Measurements from ENCODE around the gene MIS18BP1. TPM values are rescaled to one million over a fixed set of nuclear protein-coding genes. Genes with fewer than 3 reads are reported as not detected.
"Not testable (repeated sequence)": the region's sequence is repeated elsewhere in the genome, so short reads cannot be mapped to it uniquely, and the experiment has no call there.

MIS18BP1 gene
- total RNA-seq, 1 donor from 2014 or later = 9.4 TPM

DNA sequence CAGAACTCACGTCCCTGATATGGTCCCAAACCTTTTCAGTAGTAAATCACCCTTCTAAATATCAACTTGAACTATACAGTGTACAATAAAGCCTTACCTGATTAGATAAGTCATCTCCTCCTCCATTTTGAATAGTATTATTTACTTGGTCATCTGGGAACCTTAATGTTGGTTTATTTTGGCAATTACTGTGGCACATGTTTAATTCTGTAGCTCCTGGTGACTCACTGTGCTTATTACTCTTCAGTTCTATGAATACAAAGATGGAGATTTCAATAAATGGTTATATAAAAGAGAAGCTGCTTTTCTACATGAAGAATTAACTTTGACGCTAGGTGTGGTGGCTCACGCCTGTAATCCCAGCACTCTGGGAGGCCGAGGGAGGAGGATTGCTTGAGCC lies 25.4 kb downstream of the MIS18BP1 start:
- no peaks in the 10 kb centered on the region for H3K36me3 ChIP-seq (ENCODE audit: control insufficient read depth, insufficient read depth, low read length)
- no peak overlapping the region for H3K4me3 ChIP-seq (ENCODE audit: low read depth, low read length)
- TF ChIP-seq, protein P1, sequence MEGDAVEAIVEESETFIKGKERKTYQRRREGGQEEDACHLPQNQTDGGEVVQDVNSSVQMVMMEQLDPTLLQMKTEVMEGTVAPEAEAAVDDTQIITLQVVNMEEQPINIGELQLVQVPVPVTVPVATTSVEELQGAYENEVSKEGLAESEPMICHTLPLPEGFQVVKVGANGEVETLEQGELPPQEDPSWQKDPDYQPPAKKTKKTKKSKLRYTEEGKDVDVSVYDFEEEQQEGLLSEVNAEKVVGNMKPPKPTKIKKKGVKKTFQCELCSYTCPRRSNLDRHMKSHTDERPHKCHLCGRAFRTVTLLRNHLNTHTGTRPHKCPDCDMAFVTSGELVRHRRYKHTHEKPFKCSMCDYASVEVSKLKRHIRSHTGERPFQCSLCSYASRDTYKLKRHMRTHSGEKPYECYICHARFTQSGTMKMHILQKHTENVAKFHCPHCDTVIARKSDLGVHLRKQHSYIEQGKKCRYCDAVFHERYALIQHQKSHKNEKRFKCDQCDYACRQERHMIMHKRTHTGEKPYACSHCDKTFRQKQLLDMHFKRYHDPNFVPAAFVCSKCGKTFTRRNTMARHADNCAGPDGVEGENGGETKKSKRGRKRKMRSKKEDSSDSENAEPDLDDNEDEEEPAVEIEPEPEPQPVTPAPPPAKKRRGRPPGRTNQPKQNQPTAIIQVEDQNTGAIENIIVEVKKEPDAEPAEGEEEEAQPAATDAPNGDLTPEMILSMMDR (IDR thresholded peaks at IDR 0.05; ENCODE audit: insufficient read depth, low read length, poor library complexity, severe bottlenecking) = no peak
- no peaks in the 10 kb centered on the region for H3K27me3 ChIP-seq (ENCODE audit: control insufficient read depth, insufficient read depth, low read length)
- no peak for DNase-seq (ENCODE audit: low read depth)

DNA sequence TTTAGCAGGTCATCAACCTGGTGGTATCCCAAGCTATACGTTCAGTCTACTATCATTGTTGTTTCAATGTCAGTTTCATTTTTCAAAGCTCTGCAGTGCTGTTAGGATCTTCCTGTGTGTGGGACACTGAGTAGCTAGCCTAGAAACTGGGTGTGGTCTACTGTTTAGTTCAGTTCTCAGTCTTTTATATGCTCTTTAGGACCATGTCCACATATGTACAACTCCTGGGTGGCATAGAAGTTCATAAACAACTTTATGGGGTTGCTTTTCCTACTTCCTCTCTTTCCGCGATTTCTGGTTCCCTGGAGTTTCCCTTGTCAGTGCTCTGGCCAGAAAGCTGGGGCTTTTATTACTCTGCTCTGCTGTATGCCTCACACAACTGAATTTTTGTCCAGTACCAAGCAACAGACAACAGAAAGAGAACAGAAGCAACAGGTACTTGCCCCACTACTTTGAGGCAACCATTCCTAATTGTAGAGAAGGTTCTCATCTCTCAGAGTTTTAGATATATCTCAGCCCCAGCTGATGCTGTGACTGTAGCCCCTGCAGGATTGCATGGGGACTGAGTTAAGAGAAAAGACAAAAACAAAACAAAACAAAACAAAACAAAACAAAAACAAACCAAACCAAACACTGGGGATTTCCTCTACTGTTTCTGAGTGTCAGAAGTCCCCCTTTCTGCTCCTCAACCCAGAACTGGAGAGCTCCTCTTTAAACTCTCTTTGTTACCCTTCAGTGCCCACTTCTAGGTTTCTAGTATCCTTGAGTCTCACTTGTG lies 30.3 kb downstream of the MIS18BP1 start:
- DNase-seq (ENCODE audit: low read depth) = no peak
- H3K36me3 ChIP-seq (ENCODE audit: control insufficient read depth, insufficient read depth, low read length) = no peaks in the 10 kb centered on the region
- TF ChIP-seq, protein P1 (IDR thresholded peaks at IDR 0.05; ENCODE audit: insufficient read depth, low read length, poor library complexity, severe bottlenecking) = no peak
- H3K4me3 ChIP-seq (ENCODE audit: low read depth, low read length) = no peak overlapping the region
- no peaks in the 10 kb centered on the region for H3K27me3 ChIP-seq (ENCODE audit: control insufficient read depth, insufficient read depth, low read length)

DNA sequence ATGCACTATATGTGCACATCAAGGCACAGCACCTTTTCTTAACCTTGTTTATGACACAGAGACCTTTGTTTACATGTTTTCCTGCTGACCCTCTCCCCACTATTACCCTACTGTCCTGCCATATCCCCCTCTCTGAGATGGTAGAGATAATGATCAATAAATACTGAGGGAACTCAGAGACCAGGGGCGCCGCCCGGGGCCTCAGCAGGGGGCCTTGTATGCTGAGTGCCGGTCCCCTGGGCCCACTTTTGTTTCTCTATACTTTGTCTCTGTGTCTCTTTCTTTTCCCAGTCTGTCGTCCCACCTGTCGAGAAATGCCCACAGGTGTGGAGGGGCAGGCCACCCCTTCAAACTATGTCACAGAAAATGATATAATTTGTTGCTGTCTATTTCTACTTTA lies 38.7 kb downstream of the MIS18BP1 start:
- not testable (repeated sequence) for DNase-seq (ENCODE audit: low read depth); H3K27me3 ChIP-seq (ENCODE audit: control insufficient read depth, insufficient read depth, low read length); H3K4me3 ChIP-seq (ENCODE audit: low read depth, low read length); H3K36me3 ChIP-seq (ENCODE audit: control insufficient read depth, insufficient read depth, low read length)

DNA sequence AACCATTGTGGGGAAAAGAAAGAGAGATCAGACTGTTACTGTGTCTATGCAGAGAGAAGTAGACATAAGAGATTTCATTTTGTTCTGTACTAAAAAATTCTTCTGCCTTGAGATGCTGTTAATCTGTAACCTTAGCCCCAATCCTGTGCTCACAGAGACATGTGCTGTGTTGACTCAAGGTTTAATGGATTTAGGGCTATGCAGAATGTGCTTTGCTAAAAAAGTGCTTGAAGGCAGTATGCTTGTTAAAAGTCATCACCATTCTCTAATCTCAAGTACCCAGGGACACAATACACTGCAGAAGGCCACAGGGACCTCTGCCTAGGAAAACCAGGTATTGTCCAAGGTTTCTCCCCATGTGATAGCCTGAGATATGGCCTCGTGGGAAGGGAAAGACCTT lies 39.3 kb downstream of the MIS18BP1 start:
- not testable (repeated sequence) for H3K27me3 ChIP-seq (ENCODE audit: control insufficient read depth, insufficient read depth, low read length); H3K36me3 ChIP-seq (ENCODE audit: control insufficient read depth, insufficient read depth, low read length); H3K4me3 ChIP-seq (ENCODE audit: low read depth, low read length); DNase-seq (ENCODE audit: low read depth)

DNA sequence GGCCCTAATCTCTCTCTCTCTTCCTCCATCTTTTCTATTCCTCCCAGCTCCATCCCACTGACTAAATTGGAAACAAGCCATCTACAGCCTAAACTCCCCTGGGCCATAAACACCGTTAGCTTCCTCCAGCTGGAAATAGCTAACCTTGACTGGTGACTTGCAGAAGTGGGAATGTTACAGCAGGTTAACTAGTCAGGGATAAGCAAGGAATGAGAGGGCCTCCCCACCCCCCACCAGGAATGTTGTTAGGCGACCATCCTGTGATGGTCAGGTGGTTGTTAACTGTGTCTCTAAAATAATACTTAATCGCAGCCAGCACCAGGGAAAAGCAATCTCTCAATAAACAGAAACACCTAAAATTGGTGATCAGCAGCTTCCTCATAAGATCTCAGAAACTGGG lies 40.8 kb downstream of the MIS18BP1 start:
- no peaks in the 10 kb centered on the region for H3K27me3 ChIP-seq (ENCODE audit: control insufficient read depth, insufficient read depth, low read length)
- TF ChIP-seq, protein P1 (IDR thresholded peaks at IDR 0.05; ENCODE audit: insufficient read depth, low read length, poor library complexity, severe bottlenecking) = no peak
- no peak for DNase-seq (ENCODE audit: low read depth)
- no peak overlapping the region for H3K4me3 ChIP-seq (ENCODE audit: low read depth, low read length)
- peaks cover 2% of the 10 kb centered on the region for H3K36me3 ChIP-seq (ENCODE audit: control insufficient read depth, insufficient read depth, low read length)

DNA sequence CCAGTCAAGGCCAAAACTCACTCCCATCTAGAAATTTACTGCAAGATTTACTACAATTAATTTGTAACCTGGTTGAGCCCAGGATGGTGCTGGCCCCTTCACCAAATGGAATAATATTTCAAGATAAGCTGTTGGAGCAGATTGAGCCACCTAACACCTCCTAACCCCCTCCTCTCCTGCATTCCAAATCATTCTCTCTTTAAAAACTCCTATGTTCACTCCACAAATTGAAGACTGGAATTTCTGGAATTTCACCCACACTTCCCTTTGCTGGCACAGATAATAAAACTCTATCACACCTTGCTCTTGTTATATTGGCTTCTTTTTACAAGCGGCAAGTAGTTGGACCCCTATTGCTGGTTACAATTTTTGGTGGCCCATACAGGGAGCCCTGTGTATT lies 41.7 kb downstream of the MIS18BP1 start:
- Histone ChIP-seq H3K27me3 (ENCODE audit: control insufficient read depth, insufficient read depth, low read length) (no peaks in the 10 kb centered on the region), H3K4me3 (ENCODE audit: low read depth, low read length) (no peak overlapping the region), H3K36me3 (ENCODE audit: control insufficient read depth, insufficient read depth, low read length) (peaks cover 2% of the 10 kb centered on the region)
- TF ChIP-seq, protein P1 (IDR thresholded peaks at IDR 0.05; ENCODE audit: insufficient read depth, low read length, poor library complexity, severe bottlenecking) = no peak
- DNase-seq (ENCODE audit: low read depth) = no peak

DNA sequence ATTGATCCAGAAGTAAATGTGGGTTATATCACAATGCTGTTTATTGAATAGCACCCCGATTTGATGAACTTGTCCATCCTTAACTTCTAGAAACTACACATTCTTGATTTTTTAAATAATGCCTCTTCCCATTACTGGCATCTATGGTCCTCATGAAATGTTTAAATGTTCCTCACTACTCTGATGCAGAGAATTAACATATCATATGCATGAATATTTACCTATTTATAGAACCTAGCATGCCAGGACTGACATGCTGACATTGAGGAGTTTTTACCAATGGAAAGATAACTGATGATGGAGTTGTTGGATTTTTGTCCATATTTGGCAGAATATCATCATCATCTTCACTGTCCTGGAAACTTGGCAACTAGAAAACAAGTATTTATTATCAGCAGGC lies 42.8 kb downstream of the MIS18BP1 start:
- Histone ChIP-seq H3K36me3 (ENCODE audit: control insufficient read depth, insufficient read depth, low read length) (peaks cover 2% of the 10 kb centered on the region), H3K27me3 (ENCODE audit: control insufficient read depth, insufficient read depth, low read length) (no peaks in the 10 kb centered on the region), H3K4me3 (ENCODE audit: low read depth, low read length) (no peak overlapping the region)
- TF ChIP-seq, protein P1 (IDR thresholded peaks at IDR 0.05; ENCODE audit: insufficient read depth, low read length, poor library complexity, severe bottlenecking) = no peak
- no peak for DNase-seq (ENCODE audit: low read depth)
